MCF 10A (cell line): ENCODE measurements around the gene MICAL3. TPM values are rescaled to one million over a fixed set of nuclear protein-coding genes. Genes with fewer than 3 reads are reported as not detected.

Experiments used
- BruUV-seq: library from RNA; stranded (reverse); fragments of 400-500 nt; replicated peaks from 2 replicates; lab custom pipeline; 2021; lab: Mats Ljungman, UMichigan
- CTCF ChIA-PET: fragments of 300-600 bp; sonication (Branson Sonifier 250); formaldehyde crosslinking; extraction: SDS; loops from one replicate; lab custom pipeline; 2021; ENCODE audit warnings: antibody characterized with exemption, inconsistent platforms; lab: Yijun Ruan, JAX
- POLR2A ChIA-PET: fragments of 300-600, 350-650 bp; sonication (Branson Sonifier 250); formaldehyde crosslinking; extraction: SDS; loops from one replicate; lab custom pipeline; 2020; ENCODE audit warnings: antibody characterized with exemption, inconsistent platforms; lab: Yijun Ruan, JAX
- DNase-seq: peaks from one replicate; pipeline ENCODE4 v3.0.0-alpha.2; 2018; ENCODE audit not compliant: unreplicated experiment
- H3K27ac Mint-ChIP-seq: one replicate; pipeline ENCODE4 v1.8.0; 2022; ENCODE audit warnings: mild to moderate bottlenecking, low read depth, mixed read lengths; ENCODE audit not compliant: unreplicated experiment
- H3K27me3 Mint-ChIP-seq: one replicate; pipeline ENCODE4 v1.8.0; 2022; ENCODE audit warnings: mixed read lengths; ENCODE audit not compliant: insufficient read depth, unreplicated experiment
- H3K36me3 Mint-ChIP-seq: one replicate; pipeline ENCODE4 v1.8.0; 2022; ENCODE audit warnings: mild to moderate bottlenecking, moderate library complexity, mixed read lengths; ENCODE audit not compliant: insufficient read depth, unreplicated experiment
- H3K4me1 Mint-ChIP-seq: one replicate; pipeline ENCODE4 v1.8.0; 2022; ENCODE audit warnings: mixed read lengths; ENCODE audit not compliant: insufficient read depth, unreplicated experiment
- H3K4me3 Mint-ChIP-seq: one replicate; pipeline ENCODE4 v1.8.0; 2022; ENCODE audit warnings: mild to moderate bottlenecking, moderate library complexity, mixed read lengths; ENCODE audit not compliant: unreplicated experiment
- H3K9me3 Mint-ChIP-seq: one replicate; pipeline ENCODE4 v1.8.0; 2022; ENCODE audit warnings: mixed read lengths; ENCODE audit not compliant: unreplicated experiment
- intact Hi-C: fragments of 100-400 bp; cut with micrococcal nuclease; formaldehyde crosslinking; loops from 2 replicates; pipeline ENCODE4 v1.14.1; 2022
- total RNA-seq: library from RNA; stranded (reverse); gene quantifications from 2 replicates; pipeline ENCODE4 v1.2.3, GENCODE V29; 2022
- TF ChIP-seq, protein P1 (sequence below): fragments of 200-600 bp; IDR thresholded peaks from one replicate; pipeline ENCODE4 v1.8.0; 2022; ENCODE audit warnings: antibody characterized with exemption, mild to moderate bottlenecking; ENCODE audit not compliant: unreplicated experiment

MICAL3 gene
- total RNA-seq, 1 experiment from 2014 or later, result 54.1 TPM

DNA sequence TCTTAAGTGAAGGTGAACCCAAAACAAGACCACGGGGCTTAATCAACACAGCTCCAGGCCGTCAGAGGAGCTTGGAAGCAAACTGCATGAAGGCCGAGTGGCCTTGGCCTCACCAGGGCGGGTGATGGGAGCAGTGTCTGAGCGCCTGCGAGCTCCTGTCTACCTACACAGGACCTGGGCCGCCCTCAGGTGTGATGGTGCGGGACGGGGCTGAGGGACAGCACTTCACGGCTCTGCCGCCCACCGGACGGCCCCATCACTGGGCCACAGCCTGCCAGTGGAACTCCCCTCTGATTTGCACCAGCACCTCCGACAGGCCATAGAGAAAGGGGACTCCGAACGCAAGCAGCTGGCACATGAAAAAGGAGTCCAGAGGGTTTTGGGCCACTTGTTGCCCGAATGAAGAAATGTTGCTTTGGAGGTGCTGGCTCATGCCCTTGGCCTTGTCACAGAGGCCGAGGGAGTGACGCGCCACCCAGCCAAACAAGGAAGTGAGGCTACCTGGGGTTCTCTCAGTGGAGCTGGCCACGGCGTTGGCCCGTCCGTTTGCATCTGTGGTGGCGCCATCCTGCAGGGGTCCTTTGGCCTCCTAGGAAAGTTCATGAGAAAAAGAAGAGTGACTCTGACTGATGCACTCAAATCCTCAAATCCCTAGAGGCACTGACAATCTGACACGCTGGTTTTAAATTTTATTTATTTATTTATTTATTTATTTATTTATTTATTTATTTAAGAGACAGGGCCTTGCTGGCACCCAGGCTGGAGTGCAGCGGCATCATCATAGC, 159.8 kb downstream of the MICAL3 start:
- no peak for DNase-seq
- POLR2A ChIA-PET, result interaction anchor here (0.6 to 0.7 kb wide), 2 partner anchors 169 to 217 kb away, joined by 3 to 4 read pairs; no protein-coding TSS in a partner anchor
- TF ChIP-seq, protein P1, sequence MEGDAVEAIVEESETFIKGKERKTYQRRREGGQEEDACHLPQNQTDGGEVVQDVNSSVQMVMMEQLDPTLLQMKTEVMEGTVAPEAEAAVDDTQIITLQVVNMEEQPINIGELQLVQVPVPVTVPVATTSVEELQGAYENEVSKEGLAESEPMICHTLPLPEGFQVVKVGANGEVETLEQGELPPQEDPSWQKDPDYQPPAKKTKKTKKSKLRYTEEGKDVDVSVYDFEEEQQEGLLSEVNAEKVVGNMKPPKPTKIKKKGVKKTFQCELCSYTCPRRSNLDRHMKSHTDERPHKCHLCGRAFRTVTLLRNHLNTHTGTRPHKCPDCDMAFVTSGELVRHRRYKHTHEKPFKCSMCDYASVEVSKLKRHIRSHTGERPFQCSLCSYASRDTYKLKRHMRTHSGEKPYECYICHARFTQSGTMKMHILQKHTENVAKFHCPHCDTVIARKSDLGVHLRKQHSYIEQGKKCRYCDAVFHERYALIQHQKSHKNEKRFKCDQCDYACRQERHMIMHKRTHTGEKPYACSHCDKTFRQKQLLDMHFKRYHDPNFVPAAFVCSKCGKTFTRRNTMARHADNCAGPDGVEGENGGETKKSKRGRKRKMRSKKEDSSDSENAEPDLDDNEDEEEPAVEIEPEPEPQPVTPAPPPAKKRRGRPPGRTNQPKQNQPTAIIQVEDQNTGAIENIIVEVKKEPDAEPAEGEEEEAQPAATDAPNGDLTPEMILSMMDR, result no peak
- no peaks in the 10 kb centered on the region for H3K9me3 Mint-ChIP-seq
- no peak overlapping the region for H3K27ac Mint-ChIP-seq
- H3K4me3 Mint-ChIP-seq, result no peak overlapping the region
- intact Hi-C loops, result no loop called here
- H3K4me1 Mint-ChIP-seq, result no peaks in the 10 kb centered on the region
- CTCF ChIA-PET, result interaction anchor here (0.6 to 2.4 kb wide), 3 partner anchors 14 to 124 kb away, joined by 3 to 7 read pairs (median 4); no protein-coding TSS in a partner anchor
- H3K27me3 Mint-ChIP-seq, result no peaks in the 10 kb centered on the region
- BruUV-seq, result no TSS peak
- peaks cover 46% of the 10 kb centered on the region for H3K36me3 Mint-ChIP-seq

DNA sequence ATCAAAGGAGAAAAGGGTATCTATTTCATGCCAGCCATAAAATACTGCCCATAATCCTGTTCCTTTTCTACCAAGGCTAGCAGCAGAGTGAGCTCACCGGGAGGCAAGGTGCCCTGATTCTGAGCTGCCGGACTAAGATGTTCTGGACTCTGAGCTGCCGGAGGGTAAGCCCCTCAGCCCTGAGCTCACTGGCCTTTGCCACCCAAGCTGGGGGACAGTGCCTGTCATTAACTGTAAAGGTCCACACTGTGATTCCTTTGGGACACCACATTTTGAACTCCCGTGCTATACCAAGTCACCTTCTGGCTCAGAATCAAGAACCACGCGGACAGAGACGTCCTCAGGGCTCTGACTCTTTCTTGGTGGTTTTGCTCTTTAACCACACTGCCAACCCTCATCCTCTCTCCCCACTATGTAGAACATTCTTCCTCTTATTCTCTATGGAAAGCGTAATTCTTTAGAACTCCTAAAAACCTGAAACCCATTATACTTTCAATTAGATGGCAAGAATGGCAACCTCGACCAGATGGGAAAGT, 161.6 kb downstream of the MICAL3 start:
- intact Hi-C loops, result no loop called here
- Mint-ChIP-seq H3K4me1 (no peaks in the 10 kb centered on the region), H3K36me3 (peaks cover 33% of the 10 kb centered on the region), H3K27ac (no peak overlapping the region), H3K27me3 (no peaks in the 10 kb centered on the region), H3K9me3 (no peaks in the 10 kb centered on the region), H3K4me3 (no peak overlapping the region)
- POLR2A ChIA-PET, result interaction anchor here (0.6 kb wide), 1 partner anchor 139 kb away, joined by 3 read pairs; no protein-coding TSS in a partner anchor
- CTCF ChIA-PET, result interaction anchor here (0.6 to 1.0 kb wide), 3 partner anchors 32 to 294 kb away, joined by 3 to 4 read pairs (median 3); no protein-coding TSS in a partner anchor
- no peak for DNase-seq
- BruUV-seq, result no TSS peak
- TF ChIP-seq, protein P1, result no peak

DNA sequence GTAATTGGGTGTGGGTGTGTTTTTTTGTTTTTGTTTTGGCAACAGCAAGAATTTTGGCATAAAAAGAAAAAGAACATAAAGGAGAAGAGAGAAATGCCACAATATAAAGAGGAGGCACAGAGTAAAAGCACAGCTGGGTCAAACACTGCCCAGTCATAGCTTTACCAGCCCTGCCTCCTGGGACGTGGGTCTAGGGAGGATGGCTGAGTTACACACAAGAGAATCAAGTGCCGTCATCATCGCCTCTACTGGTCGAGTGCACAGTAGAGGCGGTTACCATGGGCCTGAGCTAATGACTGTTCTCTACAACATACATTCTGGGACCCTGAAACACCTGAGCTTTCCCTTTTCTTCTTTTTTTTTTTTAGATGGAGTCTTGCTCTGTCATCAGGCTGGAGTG, 162.5 kb downstream of the MICAL3 start:
- BruUV-seq, result no TSS peak
- peaks cover 35% of the 10 kb centered on the region for H3K36me3 Mint-ChIP-seq
- POLR2A ChIA-PET, result interaction anchor here (0.6 kb wide), 1 partner anchor 140 kb away, joined by 3 read pairs; no protein-coding TSS in a partner anchor
- no peak overlapping the region for H3K4me3 Mint-ChIP-seq
- H3K4me1 Mint-ChIP-seq, result no peaks in the 10 kb centered on the region
- intact Hi-C loops, result no loop called here
- TF ChIP-seq, protein P1, result no peak
- no peak overlapping the region for H3K27ac Mint-ChIP-seq
- no peaks in the 10 kb centered on the region for H3K9me3 Mint-ChIP-seq
- DNase-seq, result no peak
- no peaks in the 10 kb centered on the region for H3K27me3 Mint-ChIP-seq
- CTCF ChIA-PET, result interaction anchor here (0.6 to 1.0 kb wide), 4 partner anchors 31 to 295 kb away, joined by 3 to 4 read pairs (median 3); no protein-coding TSS in a partner anchor
